CD14-positive monocyte (primary cell): ENCODE data around the gene OR52D1. TPM values are rescaled to one million over a fixed set of nuclear protein-coding genes. Genes with fewer than 3 reads are reported as not detected.

Experiments
- DNase-seq, 3 donors: peaks; one replicate each; pipeline ENCODE4 v3.0.0-alpha.2; 2011 to 2022
- H2AFZ ChIP-seq: 2 replicates; pipeline ENCODE4 v1.6.0; 2012; ENCODE audit warnings: mild to moderate bottlenecking, low read depth, low read length, inconsistent platforms; ENCODE audit not compliant: insufficient read depth, poor library complexity, severe bottlenecking
- H3K27ac ChIP-seq, 2 donors: 1 replicate in 1 of 2; 2 replicates in 1 of 2; pipeline ENCODE4 v1.5.1; 2012 to 2013; ENCODE audit warnings: low read length in 2 of 2, control low read depth in 1 of 2, inconsistent platforms in 1 of 2, low read depth in 1 of 2, mild to moderate bottlenecking in 1 of 2
- H3K27me3 ChIP-seq, 2 donors: one replicate each; pipeline versions ENCODE4 v1.6.0 to v1.6.1; 2011 to 2013; ENCODE audit warnings: low read length in 2 of 2; ENCODE audit not compliant: control insufficient read depth in 2 of 2, insufficient read depth in 2 of 2
- H3K36me3 ChIP-seq, 2 donors: replicated peaks in 1 of 2; 1 replicate in 1 of 2; 2 replicates in 1 of 2; pipeline versions ENCODE4 v1.5.1 to v1.6.1; 2012 to 2013; ENCODE audit warnings: low read length in 2 of 2, control low read depth in 1 of 2, inconsistent platforms in 1 of 2, mild to moderate bottlenecking in 1 of 2; ENCODE audit not compliant: insufficient read depth in 2 of 2, control insufficient read depth in 1 of 2
- H3K4me1 ChIP-seq, 2 donors: 1 replicate in 1 of 2; 2 replicates in 1 of 2; pipeline versions ENCODE4 v1.5.1 to v1.6.1; 2012 to 2013; ENCODE audit warnings: low read length in 2 of 2, control low read depth in 1 of 2, inconsistent platforms in 1 of 2, mild to moderate bottlenecking in 1 of 2, moderate library complexity in 1 of 2; ENCODE audit not compliant: insufficient read depth in 2 of 2, control insufficient read depth in 1 of 2
- H3K4me2 ChIP-seq: replicated peaks from 2 replicates; pipeline ENCODE3; 2012; ENCODE audit warnings: low read length, moderate library complexity, mild to moderate bottlenecking; ENCODE audit not compliant: poor library complexity, severe bottlenecking; ENCODE audit errors: extremely low read depth
- H3K4me3 ChIP-seq, 3 experiments: fragments of 200-600 bp in 1 of 3; sonication (generic) in 1 of 3; replicated peaks in 1 of 3; 1 replicate in 2 of 3; 2 replicates in 1 of 3; pipeline ENCODE4 v1.5.1; 2011 to 2013; ENCODE audit warnings: low read length in 3 of 3, mild to moderate bottlenecking in 3 of 3, control low read depth in 2 of 3, low read depth in 2 of 3, inconsistent platforms in 1 of 3, moderate library complexity in 1 of 3
- H3K79me2 ChIP-seq: 2 replicates; pipeline ENCODE4 v1.6.0; 2012; ENCODE audit warnings: mild to moderate bottlenecking, control low read depth, inconsistent platforms, low read length, moderate library complexity; ENCODE audit not compliant: insufficient read depth
- H3K9ac ChIP-seq: 2 replicates; pipeline ENCODE4 v1.6.0; 2017; ENCODE audit warnings: low read length, mild to moderate bottlenecking; ENCODE audit not compliant: insufficient read depth, poor library complexity, severe bottlenecking
- H3K9me3 ChIP-seq, 2 donors: replicated peaks in 1 of 2; 1 replicate in 1 of 2; 2 replicates in 1 of 2; pipeline versions ENCODE4 v1.5.1 to v1.6.1; 2012 to 2013; ENCODE audit warnings: low read length in 2 of 2, control low read depth in 1 of 2; ENCODE audit not compliant: control insufficient read depth in 1 of 2, insufficient read depth in 1 of 2
- H4K20me1 ChIP-seq: 2 replicates; pipeline ENCODE4 v1.6.0; 2012; ENCODE audit warnings: mild to moderate bottlenecking, low read length, control low read depth, moderate library complexity; ENCODE audit not compliant: insufficient read depth
- H3K27ac Mint-ChIP-seq, 7 donors: one replicate each; pipeline ENCODE4 v1.8.0; 2020; ENCODE audit warnings: mild to moderate bottlenecking in 7 of 7, mixed read lengths in 7 of 7, moderate library complexity in 6 of 7, inconsistent platforms in 2 of 7
- H3K27me3 Mint-ChIP-seq, 3 donors: one replicate each; pipeline ENCODE4 v1.8.0; 2021 to 2022; ENCODE audit warnings: low read depth in 3 of 3, mild to moderate bottlenecking in 3 of 3, mixed read lengths in 3 of 3, moderate library complexity in 3 of 3, inconsistent platforms in 1 of 3
- H3K36me3 Mint-ChIP-seq, 2 donors: one replicate each; pipeline ENCODE4 v1.8.0; 2020; ENCODE audit warnings: mixed read lengths in 2 of 2, inconsistent platforms in 1 of 2, mild to moderate bottlenecking in 1 of 2
- H3K4me1 Mint-ChIP-seq: one replicate; pipeline ENCODE4 v1.8.0; 2020; ENCODE audit warnings: mild to moderate bottlenecking, mixed read lengths
- H3K4me3 Mint-ChIP-seq, 2 donors: one replicate each; pipeline ENCODE4 v1.8.0; 2020; ENCODE audit warnings: mild to moderate bottlenecking in 2 of 2, mixed read lengths in 2 of 2, moderate library complexity in 1 of 2
- H3K9me3 Mint-ChIP-seq, 7 donors: one replicate each; pipeline ENCODE4 v1.8.0; 2020 to 2022; ENCODE audit warnings: mixed read lengths in 7 of 7, mild to moderate bottlenecking in 6 of 7, moderate library complexity in 6 of 7, inconsistent platforms in 2 of 7
- WGBS: methylation state at CpG from one replicate; pipeline ENCODE4 v1.1.5; 2013; ENCODE audit warnings: missing lambda C conversion rate; ENCODE audit not compliant: insufficient coverage; 5-methylcytosine and 5-hydroxymethylcytosine counted together
- intact Hi-C, 2 donors: fragments of 100-400 bp; cut with micrococcal nuclease; formaldehyde crosslinking; loops; one replicate each; pipeline versions ENCODE4 v1.15.0 to v1.15.1; 2023
- polyA plus RNA-seq, 3 donors: library from polyadenylated mRNA; depleted of rRNA in 1 of 3; unstranded in 2 of 3; stranded (reverse) in 1 of 3; fragments of 300-500 nt in 2 of 3; fragments of >200 nt in 1 of 3; fragmentation: Illumina TruSeq in 2 of 3; gene quantifications; 1 replicate in 2 of 3; 2 replicates in 1 of 3; pipeline ENCODE4 v1.2.3, GENCODE V29; 2012 to 2021
- TF ChIP-seq, protein P1 (sequence below): fragments of 200-600 bp; IDR thresholded peaks from one replicate; pipeline ENCODE4 v1.8.0; 2022; ENCODE audit warnings: antibody characterized with exemption, mild to moderate bottlenecking

The OR52D1 gene
- polyA plus RNA-seq, 3 donors: not detected

DNA sequence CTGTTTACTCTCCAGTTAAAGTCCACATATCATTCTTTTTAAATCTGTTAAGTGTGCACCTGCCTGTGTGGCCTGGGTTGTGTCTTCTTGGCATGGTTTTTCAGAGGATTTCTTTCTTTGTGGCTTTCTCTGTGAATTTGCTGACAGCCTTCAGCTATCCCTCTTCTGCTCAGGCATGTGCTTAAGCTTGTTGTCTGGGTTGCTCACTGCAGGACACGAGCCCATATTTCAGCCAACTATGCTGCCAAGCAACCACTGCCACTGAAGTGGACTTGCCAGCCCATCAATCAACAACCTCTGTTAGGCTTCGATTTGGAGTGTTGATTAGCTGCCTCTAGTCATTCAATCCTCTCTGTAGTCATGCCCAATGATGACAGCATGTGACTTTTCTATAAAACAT, 21.0 kb upstream of the OR52D1 start:
- Mint-ChIP-seq H3K36me3 (no peaks in the 10 kb centered on the region), H3K4me1 (peaks cover 5% of the 10 kb centered on the region), H3K27ac (peak overlapping the region in 1 of 7 donors; percentile 14), H3K9me3 (peaks cover 0 to 5% (median 0%) of the 10 kb centered on the region in 7 donors), H3K27me3 (peaks cover 0 to 1% (median 1%) of the 10 kb centered on the region in 3 donors), H3K4me3 (no peak overlapping the region)
- H3K9ac ChIP-seq: no peak overlapping the region
- WGBS: 100% methylated on average over 1 of the region's 2 CpGs
- no peak overlapping the region for H3K4me3 ChIP-seq
- no peak overlapping the region for H3K27ac ChIP-seq
- no peak for DNase-seq
- no peaks in the 10 kb centered on the region for H3K79me2 ChIP-seq
- TF ChIP-seq, protein P1, sequence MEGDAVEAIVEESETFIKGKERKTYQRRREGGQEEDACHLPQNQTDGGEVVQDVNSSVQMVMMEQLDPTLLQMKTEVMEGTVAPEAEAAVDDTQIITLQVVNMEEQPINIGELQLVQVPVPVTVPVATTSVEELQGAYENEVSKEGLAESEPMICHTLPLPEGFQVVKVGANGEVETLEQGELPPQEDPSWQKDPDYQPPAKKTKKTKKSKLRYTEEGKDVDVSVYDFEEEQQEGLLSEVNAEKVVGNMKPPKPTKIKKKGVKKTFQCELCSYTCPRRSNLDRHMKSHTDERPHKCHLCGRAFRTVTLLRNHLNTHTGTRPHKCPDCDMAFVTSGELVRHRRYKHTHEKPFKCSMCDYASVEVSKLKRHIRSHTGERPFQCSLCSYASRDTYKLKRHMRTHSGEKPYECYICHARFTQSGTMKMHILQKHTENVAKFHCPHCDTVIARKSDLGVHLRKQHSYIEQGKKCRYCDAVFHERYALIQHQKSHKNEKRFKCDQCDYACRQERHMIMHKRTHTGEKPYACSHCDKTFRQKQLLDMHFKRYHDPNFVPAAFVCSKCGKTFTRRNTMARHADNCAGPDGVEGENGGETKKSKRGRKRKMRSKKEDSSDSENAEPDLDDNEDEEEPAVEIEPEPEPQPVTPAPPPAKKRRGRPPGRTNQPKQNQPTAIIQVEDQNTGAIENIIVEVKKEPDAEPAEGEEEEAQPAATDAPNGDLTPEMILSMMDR: no peak
- H3K9me3 ChIP-seq: no peaks in the 10 kb centered on the region
- H3K4me1 ChIP-seq: no peaks in the 10 kb centered on the region
- H3K4me2 ChIP-seq: no peak overlapping the region
- intact Hi-C loops: no loop called here
- no peaks in the 10 kb centered on the region for H4K20me1 ChIP-seq
- H3K36me3 ChIP-seq: no peaks in the 10 kb centered on the region
- no peaks in the 10 kb centered on the region for H3K27me3 ChIP-seq
- no peak overlapping the region for H2AFZ ChIP-seq

DNA sequence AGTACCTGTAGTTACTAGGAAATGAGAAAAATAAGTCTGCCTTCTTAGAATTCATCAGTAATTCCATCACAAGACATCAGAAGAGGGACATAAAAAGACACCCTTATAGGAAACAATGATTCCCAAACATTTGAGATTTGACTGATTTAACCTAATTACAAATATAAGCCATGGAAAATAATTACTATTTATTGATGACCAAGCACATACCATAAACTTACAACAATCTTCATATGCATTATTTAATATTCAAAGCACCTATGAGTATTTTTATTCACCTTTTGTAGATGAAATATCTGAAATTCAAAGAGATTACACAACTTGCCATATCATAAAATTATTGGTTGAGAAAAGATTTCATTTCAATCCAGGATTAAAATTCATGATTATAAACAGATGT, 14.6 kb upstream of the OR52D1 start:
- Histone ChIP-seq H3K4me2 (no peak overlapping the region), H3K36me3 (no peaks in the 10 kb centered on the region), H3K27me3 (no peaks in the 10 kb centered on the region), H3K4me3 (no peak overlapping the region), H3K4me1 (no peaks in the 10 kb centered on the region), H4K20me1 (no peaks in the 10 kb centered on the region), H3K9me3 (no peaks in the 10 kb centered on the region), H3K27ac (no peak overlapping the region), H3K9ac (no peak overlapping the region), H3K79me2 (no peaks in the 10 kb centered on the region), H2AFZ (no peak overlapping the region)
- Mint-ChIP-seq H3K27me3 (peaks cover 0 to 3% (median 0%) of the 10 kb centered on the region in 3 donors), H3K4me3 (no peak overlapping the region), H3K9me3 (peaks cover 0 to 1% (median 0%) of the 10 kb centered on the region in 7 donors), H3K4me1 (peaks cover 4% of the 10 kb centered on the region), H3K36me3 (no peaks in the 10 kb centered on the region), H3K27ac (no peak overlapping the region)
- intact Hi-C loops: no loop called here
- TF ChIP-seq, protein P1: no peak
- no peak for DNase-seq
